ENCODE measurements around the gene CSTPP1. TPM values are rescaled to one million over a fixed set of nuclear protein-coding genes. Genes with fewer than 3 reads are reported as not detected.

The CSTPP1 gene
- total RNA-seq, 6 experiments from 2014 or later, result 3.3 to 7.5 (median 4.6) TPM

DNA sequence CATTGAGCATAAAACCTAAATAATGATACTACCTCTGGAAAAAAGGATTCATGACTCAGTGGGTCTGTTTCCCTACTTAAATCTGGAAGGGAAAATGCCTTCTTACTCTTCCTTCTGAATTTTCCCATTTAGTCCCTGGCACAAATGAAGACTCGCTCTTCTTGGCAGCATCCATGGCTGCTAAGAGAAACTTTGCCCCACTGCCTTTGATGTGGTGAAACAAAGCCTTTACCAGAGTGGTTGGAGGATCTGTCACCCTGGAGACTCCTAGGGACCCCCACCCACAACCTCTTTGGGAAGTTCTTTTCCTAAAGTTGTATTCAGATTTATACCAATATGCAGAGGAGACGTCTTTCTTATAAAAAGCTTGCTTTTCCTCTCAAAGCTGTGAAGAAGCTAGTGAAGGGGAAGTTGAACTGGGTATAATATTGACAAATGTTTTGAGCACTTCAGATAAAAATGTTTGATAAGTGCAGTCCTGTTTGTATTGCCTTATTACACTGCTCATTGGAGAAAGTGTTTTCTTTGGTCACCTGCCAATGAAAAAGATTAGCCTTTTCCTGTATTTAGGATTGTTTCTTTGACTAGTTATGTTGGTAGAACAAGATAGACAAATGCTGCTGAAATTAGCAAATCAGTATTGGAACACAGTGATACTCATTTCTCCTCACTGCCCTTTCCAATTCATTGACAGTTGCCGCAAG, 162.8 kb downstream of the CSTPP1 start:
- no peaks in the 10 kb centered on the region for H3K9me3 ChIP-seq
- intact Hi-C loops (cut with DNase I), result no loop called here
- ATAC-seq (peak; percentile 39 to 86 (median 68)), DNase-seq (no peak)
- H3K4me3 ChIP-seq, result no peak overlapping the region
- TF ChIP-seq, protein P1, sequence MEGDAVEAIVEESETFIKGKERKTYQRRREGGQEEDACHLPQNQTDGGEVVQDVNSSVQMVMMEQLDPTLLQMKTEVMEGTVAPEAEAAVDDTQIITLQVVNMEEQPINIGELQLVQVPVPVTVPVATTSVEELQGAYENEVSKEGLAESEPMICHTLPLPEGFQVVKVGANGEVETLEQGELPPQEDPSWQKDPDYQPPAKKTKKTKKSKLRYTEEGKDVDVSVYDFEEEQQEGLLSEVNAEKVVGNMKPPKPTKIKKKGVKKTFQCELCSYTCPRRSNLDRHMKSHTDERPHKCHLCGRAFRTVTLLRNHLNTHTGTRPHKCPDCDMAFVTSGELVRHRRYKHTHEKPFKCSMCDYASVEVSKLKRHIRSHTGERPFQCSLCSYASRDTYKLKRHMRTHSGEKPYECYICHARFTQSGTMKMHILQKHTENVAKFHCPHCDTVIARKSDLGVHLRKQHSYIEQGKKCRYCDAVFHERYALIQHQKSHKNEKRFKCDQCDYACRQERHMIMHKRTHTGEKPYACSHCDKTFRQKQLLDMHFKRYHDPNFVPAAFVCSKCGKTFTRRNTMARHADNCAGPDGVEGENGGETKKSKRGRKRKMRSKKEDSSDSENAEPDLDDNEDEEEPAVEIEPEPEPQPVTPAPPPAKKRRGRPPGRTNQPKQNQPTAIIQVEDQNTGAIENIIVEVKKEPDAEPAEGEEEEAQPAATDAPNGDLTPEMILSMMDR (IDR thresholded peaks at IDR 0.05), result no peak
- TF ChIP-seq POLR2A (IDR thresholded peaks at IDR 0.05), result no peak
- H3K36me3 ChIP-seq, result no peaks in the 10 kb centered on the region
- 36% methylated on average over 2 of the region's 3 CpGs for WGBS (ENCODE audit: insufficient coverage, low coverage, low lambda C conversion rate, missing lambda C conversion rate)
- H3K27me3 ChIP-seq, result peaks cover 0 to 8% of the 10 kb centered on the region in 2 donors
- no peaks in the 10 kb centered on the region for H3K4me1 ChIP-seq
- no peak overlapping the region for H3K27ac ChIP-seq

DNA sequence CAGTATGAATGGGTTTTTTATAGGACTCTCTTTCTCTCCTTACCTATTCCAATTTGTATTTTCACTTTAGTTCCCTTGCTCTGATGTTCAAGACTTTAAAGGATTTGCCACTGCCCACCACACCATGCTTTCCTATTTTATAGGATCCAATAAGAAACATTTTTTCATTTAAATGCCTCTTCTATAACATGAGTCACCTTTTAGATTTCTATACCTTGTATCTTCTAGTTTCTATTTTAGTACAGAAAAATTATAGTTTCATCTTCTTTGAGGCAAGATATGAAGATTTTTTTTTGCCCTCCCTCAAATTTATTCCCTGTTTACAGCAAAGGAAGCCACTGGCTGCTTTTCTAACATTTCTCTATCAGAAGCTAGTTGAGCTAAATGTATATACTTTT, 163.4 kb downstream of the CSTPP1 start:
- H3K4me1 ChIP-seq, result no peaks in the 10 kb centered on the region
- no peaks in the 10 kb centered on the region for H3K9me3 ChIP-seq
- TF ChIP-seq, protein P1 (IDR thresholded peaks at IDR 0.05), result no peak
- no peak for TF ChIP-seq POLR2A (IDR thresholded peaks at IDR 0.05)
- H3K36me3 ChIP-seq, result no peaks in the 10 kb centered on the region
- H3K4me3 ChIP-seq, result no peak overlapping the region
- no peak for ATAC-seq
- peaks cover 0 to 8% of the 10 kb centered on the region in 2 donors for H3K27me3 ChIP-seq
- intact Hi-C loops (cut with DNase I), result no loop called here
- no peak overlapping the region for H3K27ac ChIP-seq
- DNase-seq, result no peak

DNA sequence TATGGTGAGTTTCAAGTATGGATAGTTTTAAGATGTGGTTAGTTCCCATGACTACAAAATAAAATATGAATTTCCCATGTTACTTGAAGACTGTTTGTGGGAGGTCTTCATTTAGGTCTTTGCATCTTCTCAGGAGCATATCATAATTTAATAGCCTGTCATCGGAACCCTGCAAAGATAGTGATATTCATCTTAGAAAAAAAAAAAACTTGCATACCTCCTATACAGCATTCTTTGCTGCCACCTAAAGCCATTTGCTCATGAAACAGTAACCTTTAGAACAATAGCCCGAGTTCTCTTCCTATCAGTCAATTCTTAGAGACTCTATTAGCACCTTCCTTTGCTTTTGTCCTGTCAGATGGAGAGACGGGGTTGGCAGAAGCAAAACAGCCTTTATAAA, 164.8 kb downstream of the CSTPP1 start:
- H3K4me1 ChIP-seq, result no peaks in the 10 kb centered on the region
- ATAC-seq, result no peak
- 81% methylated on average over 3 of the region's 3 CpGs for WGBS (ENCODE audit: insufficient coverage, low coverage, low lambda C conversion rate, missing lambda C conversion rate)
- H3K9me3 ChIP-seq, result no peaks in the 10 kb centered on the region
- no peaks in the 10 kb centered on the region for H3K36me3 ChIP-seq
- H3K4me3 ChIP-seq, result no peak overlapping the region
- DNase-seq, result no peak
- intact Hi-C loops (cut with DNase I), result no loop called here
- no peak for TF ChIP-seq POLR2A (IDR thresholded peaks at IDR 0.05)
- TF ChIP-seq, protein P1 (IDR thresholded peaks at IDR 0.05), result no peak
- peaks cover 0 to 8% of the 10 kb centered on the region in 2 donors for H3K27me3 ChIP-seq
- no peak overlapping the region for H3K27ac ChIP-seq

DNA sequence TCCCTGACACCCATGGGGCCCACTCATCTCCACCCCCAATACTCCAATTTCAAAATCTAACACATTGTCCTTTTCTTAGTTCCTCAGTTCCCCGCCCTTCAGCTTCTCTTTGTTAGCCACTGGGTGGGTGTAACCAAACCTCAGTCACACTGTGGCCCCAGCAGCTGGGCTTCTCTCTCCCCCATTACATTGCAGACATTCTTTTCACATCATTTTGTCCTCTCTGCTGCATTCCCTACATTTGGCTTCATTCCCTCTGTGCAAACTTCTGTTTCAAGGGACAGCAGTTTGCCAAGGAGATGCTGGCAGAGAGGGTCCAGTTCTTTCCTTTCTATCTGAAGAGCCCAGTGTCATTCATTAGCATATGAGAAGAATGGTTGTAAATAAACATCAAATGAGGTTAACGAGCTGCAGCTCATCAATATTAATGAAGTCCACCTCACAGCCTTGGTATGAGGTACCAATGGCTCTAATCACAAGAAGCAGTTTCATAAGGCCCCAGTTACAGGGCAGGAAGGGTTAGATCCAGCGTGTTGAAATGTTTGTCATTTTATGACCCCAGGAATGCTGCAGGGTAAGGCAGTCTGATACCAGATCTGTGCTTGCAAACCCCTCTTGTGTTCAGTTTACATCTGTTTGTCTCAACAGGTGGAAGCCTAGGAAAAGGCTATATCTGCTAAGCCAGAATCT, 167.8 kb downstream of the CSTPP1 start:
- TF ChIP-seq, protein P1 (IDR thresholded peaks at IDR 0.05), result no peak
- no peak for TF ChIP-seq POLR2A (IDR thresholded peaks at IDR 0.05)
- no peaks in the 10 kb centered on the region for H3K9me3 ChIP-seq
- DNase-seq, result no peak
- H3K4me3 ChIP-seq, result no peak overlapping the region
- no peaks in the 10 kb centered on the region for H3K4me1 ChIP-seq
- WGBS (ENCODE audit: insufficient coverage, low coverage, low lambda C conversion rate, missing lambda C conversion rate), result 70% methylated on average over 3 of the region's 3 CpGs
- H3K27me3 ChIP-seq, result peaks cover 0 to 8% of the 10 kb centered on the region in 2 donors
- H3K36me3 ChIP-seq, result no peaks in the 10 kb centered on the region
- ATAC-seq, result no peak
- no peak overlapping the region for H3K27ac ChIP-seq
- intact Hi-C loops (cut with DNase I), result no loop called here

All from right lobe of liver (tissue), 6 donors.